ENCODE data around the gene TMEM127.

TMEM127 gene

GRCh38 chr2:96245609-96246390 lies 20.0 kb downstream of the TMEM127 start:
- H3K27ac ChIP-seq = no peak overlapping the region
- TF ChIP-seq CTCF (conservative IDR thresholded peaks at IDR 0.05) = no peak

- H3K27ac ChIP-seq = no peak overlapping the region
- TF ChIP-seq CTCF (conservative IDR thresholded peaks at IDR 0.05) = no peak
Measured at GRCh38 chr2:96243843-96244242, 22.0 kb downstream of the TMEM127 start.

GRCh38 chr2:96241900-96242611 lies 23.7 kb downstream of the TMEM127 start:
- no peak for TF ChIP-seq CTCF (conservative IDR thresholded peaks at IDR 0.05)

GRCh38 chr2:96241227-96241626 lies 24.6 kb downstream of the TMEM127 start:
- no peak overlapping the region for H3K27ac ChIP-seq
- no peak for TF ChIP-seq CTCF (conservative IDR thresholded peaks at IDR 0.05)

More at GRCh38 chr2:96241900-96242611, 23.7 kb downstream of the TMEM127 start:
- H3K27ac ChIP-seq = no peak overlapping the region

GRCh38 chr2:96240341-96241038 lies 25.3 kb downstream of the TMEM127 start:
- no peak overlapping the region for H3K27ac ChIP-seq
- TF ChIP-seq CTCF (conservative IDR thresholded peaks at IDR 0.05) = no peak

GRCh38 chr2:96239745-96240264 lies 26.0 kb downstream of the TMEM127 start:
- H3K27ac ChIP-seq = no peak overlapping the region
- TF ChIP-seq CTCF (conservative IDR thresholded peaks at IDR 0.05) = no peak

GRCh38 chr2:96239091-96239490 lies 26.7 kb downstream of the TMEM127 start:
- no peak for TF ChIP-seq CTCF (conservative IDR thresholded peaks at IDR 0.05)
- H3K27ac ChIP-seq = no peak overlapping the region
